PFSK-1 (cell line): ENCODE results near the gene CALB2.

Source experiments
- POLR2AphosphoS5 ChIP-seq: IDR thresholded peaks from 2 replicates; pipeline ENCODE4 v1.6.1; 2012; ENCODE audit warnings: low read depth, mild to moderate bottlenecking, control low read depth, low read length, moderate library complexity
- TF ChIP-seq, protein P1 (sequence below), 2 experiments: IDR thresholded peaks; 2 replicates each; pipeline versions ENCODE4 v1.6.1 to v1.8.0; 2011 to 2012; ENCODE audit warnings: low read depth in 2 of 2, low read length in 2 of 2, control low read depth in 1 of 2, inconsistent platforms in 1 of 2, mild to moderate bottlenecking in 1 of 2, moderate library complexity in 1 of 2; ENCODE audit not compliant: insufficient read depth in 1 of 2

DNA sequence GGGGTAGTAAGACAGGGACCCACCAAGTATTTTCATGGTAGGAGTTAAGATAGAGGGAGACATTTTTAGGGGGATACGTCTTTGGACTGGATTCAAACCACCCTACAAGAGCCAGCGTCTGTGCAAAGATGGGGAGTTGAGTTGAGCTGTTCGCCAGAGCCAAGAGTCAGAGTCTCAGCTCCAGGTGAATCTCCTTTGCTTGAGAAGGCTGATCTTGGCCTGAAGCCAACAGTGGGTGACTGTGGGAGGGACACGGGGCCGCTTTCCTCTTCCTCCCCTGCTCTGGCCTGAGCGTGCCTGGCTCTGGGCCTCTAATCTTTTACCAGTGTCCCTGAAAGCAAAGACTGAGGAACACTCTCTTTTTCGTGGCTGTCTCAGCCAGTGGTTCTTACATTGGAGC, 78.0 kb downstream of the CALB2 start:
- TF ChIP-seq POLR2AphosphoS5 = no peak
- TF ChIP-seq, protein P1, sequence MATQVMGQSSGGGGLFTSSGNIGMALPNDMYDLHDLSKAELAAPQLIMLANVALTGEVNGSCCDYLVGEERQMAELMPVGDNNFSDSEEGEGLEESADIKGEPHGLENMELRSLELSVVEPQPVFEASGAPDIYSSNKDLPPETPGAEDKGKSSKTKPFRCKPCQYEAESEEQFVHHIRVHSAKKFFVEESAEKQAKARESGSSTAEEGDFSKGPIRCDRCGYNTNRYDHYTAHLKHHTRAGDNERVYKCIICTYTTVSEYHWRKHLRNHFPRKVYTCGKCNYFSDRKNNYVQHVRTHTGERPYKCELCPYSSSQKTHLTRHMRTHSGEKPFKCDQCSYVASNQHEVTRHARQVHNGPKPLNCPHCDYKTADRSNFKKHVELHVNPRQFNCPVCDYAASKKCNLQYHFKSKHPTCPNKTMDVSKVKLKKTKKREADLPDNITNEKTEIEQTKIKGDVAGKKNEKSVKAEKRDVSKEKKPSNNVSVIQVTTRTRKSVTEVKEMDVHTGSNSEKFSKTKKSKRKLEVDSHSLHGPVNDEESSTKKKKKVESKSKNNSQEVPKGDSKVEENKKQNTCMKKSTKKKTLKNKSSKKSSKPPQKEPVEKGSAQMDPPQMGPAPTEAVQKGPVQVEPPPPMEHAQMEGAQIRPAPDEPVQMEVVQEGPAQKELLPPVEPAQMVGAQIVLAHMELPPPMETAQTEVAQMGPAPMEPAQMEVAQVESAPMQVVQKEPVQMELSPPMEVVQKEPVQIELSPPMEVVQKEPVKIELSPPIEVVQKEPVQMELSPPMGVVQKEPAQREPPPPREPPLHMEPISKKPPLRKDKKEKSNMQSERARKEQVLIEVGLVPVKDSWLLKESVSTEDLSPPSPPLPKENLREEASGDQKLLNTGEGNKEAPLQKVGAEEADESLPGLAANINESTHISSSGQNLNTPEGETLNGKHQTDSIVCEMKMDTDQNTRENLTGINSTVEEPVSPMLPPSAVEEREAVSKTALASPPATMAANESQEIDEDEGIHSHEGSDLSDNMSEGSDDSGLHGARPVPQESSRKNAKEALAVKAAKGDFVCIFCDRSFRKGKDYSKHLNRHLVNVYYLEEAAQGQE (IDR thresholded peaks at IDR 0.05; ENCODE audit: insufficient read depth in 1 of 2, low read depth in 2 of 2, low read length in 2 of 2) = no peak
